ENCODE data around the gene ORM1. TPM values are rescaled to one million over a fixed set of nuclear protein-coding genes. Genes with fewer than 3 reads are reported as not detected.

The ORM1 gene
- total RNA-seq, 1 donor from 2014 or later, result not detected

DNA sequence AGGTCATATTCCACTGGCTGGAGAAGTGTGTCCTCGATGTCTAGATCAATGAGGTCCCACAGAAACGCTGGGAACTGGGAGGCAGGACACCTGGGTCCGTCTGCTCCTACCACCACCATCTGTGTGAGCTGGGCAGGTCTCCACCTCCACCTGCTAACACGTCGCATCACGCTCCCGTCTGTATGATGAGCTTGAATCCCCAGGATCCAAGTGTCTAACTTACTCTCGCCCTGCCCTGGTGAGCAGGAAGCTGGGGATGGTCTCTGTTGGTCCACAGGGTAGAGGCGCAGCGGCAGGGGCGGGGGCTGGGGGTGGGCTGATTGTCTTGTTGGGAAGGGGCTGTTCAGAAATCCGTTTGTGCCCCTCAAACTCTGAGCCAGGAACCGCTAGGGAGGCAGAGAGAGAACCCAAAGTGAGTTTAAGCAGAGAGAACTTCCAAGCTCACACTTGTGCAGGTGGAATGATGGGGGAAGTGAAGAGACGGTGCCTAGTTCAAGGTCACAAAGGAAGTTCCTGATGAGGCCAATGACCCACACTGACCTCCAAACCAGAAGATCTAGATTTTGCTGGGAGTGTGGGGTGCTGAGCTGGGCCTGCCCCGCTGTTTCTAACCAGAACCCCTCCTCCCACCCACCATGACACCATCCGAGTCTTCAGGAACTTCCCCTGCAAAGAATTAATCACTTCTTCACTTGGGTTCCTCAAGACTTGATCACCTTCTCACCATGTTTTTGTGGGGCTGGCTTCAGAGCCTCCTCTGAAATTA is 27.9 kb downstream of the ORM1 start:
- Histone ChIP-seq H3K4me3 (no peak overlapping the region), H3K36me3 (peaks cover 81% of the 10 kb centered on the region), H3K9me3 (replicated peaks) (no peaks in the 10 kb centered on the region), H3K27ac (replicated peaks) (no peak overlapping the region), H3K4me1 (peaks cover 10% of the 10 kb centered on the region), H3K27me3 (ENCODE audit: low read depth) (no peaks in the 10 kb centered on the region)
- TF ChIP-seq, protein P1, sequence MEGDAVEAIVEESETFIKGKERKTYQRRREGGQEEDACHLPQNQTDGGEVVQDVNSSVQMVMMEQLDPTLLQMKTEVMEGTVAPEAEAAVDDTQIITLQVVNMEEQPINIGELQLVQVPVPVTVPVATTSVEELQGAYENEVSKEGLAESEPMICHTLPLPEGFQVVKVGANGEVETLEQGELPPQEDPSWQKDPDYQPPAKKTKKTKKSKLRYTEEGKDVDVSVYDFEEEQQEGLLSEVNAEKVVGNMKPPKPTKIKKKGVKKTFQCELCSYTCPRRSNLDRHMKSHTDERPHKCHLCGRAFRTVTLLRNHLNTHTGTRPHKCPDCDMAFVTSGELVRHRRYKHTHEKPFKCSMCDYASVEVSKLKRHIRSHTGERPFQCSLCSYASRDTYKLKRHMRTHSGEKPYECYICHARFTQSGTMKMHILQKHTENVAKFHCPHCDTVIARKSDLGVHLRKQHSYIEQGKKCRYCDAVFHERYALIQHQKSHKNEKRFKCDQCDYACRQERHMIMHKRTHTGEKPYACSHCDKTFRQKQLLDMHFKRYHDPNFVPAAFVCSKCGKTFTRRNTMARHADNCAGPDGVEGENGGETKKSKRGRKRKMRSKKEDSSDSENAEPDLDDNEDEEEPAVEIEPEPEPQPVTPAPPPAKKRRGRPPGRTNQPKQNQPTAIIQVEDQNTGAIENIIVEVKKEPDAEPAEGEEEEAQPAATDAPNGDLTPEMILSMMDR (IDR thresholded peaks at IDR 0.05; ENCODE audit: borderline replicate concordance), result no peak
- DNase-seq, result no peak
- intact Hi-C loops (cut with micrococcal nuclease), result no loop called here

DNA sequence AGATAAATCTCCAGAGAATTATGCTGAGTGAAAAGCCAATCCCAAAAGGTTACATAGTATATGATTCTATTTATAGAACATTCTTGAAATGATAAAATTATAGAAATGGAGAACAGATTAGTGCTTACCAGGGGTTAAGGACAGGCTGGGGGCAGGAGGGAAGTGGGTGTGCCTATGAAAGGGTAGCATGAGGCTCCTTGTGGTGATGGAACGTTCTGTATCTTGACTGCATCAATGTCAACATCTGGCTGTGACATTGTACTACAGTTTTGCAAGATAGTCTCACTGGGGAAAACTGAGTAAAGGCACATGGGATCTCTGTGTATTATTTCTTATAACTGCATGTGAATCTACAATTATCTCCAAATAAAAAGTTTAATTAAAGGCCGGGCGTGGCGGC is 29.0 kb downstream of the ORM1 start:
- no peak overlapping the region for H3K27ac ChIP-seq (replicated peaks)
- DNase-seq, result no peak
- no peaks in the 10 kb centered on the region for H3K9me3 ChIP-seq (replicated peaks)
- H3K27me3 ChIP-seq (ENCODE audit: low read depth), result no peaks in the 10 kb centered on the region
- no peak overlapping the region for H3K4me3 ChIP-seq
- TF ChIP-seq, protein P1 (IDR thresholded peaks at IDR 0.05; ENCODE audit: borderline replicate concordance), result no peak
- H3K4me1 ChIP-seq, result peaks cover 10% of the 10 kb centered on the region
- H3K36me3 ChIP-seq, result peaks cover 81% of the 10 kb centered on the region
- intact Hi-C loops (cut with micrococcal nuclease), result no loop called here

DNA sequence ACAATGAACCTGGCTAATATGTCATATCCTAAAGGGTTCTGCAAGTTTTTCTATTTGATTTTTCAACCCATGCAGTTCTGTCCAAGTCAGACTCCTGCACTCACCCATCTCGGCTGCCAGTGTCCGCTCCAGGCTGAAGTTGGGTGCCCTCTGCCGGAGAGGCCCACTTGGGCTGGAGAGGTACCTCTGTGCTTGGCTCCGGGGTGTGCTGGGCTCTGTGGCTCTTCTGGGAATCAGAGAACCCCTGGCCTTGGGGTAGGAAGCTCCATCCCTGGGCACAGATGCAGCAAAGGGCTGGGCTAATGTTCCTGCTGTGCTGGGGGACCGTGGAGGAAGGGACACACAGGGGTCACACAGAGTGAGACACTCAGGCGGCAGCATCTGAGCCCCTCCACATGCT is 32.9 kb downstream of the ORM1 start:
- intact Hi-C loops (cut with micrococcal nuclease), result no loop called here
- Histone ChIP-seq H3K27me3 (ENCODE audit: low read depth) (no peaks in the 10 kb centered on the region), H3K4me3 (no peak overlapping the region), H3K36me3 (peaks cover 86% of the 10 kb centered on the region), H3K4me1 (no peaks in the 10 kb centered on the region), H3K9me3 (replicated peaks) (no peaks in the 10 kb centered on the region), H3K27ac (replicated peaks) (no peak overlapping the region)
- DNase-seq, result no peak
- TF ChIP-seq, protein P1 (IDR thresholded peaks at IDR 0.05; ENCODE audit: borderline replicate concordance), result no peak

DNA sequence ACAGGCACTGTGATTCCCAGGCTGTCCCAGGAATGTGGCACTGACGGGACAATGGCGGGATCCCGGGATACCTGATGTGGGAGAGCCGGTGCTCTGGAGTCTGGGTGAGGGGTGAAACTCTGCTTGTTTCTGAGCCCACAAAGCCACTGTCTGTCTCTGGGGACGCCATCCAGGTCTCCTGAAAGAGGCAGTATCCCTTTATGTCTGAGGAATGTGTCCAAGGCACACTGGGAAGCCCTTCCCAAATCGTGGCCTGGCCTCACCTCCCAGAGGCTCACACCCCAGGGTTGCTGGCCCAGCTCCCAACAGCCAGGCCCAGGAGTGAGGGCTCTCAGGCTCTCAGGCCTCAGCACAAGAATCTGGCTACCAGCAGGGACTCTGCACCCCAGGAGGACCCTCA is 33.9 kb downstream of the ORM1 start:
- no peaks in the 10 kb centered on the region for H3K27me3 ChIP-seq (ENCODE audit: low read depth)
- intact Hi-C loops (cut with micrococcal nuclease), result no loop called here
- H3K9me3 ChIP-seq (replicated peaks), result no peaks in the 10 kb centered on the region
- no peaks in the 10 kb centered on the region for H3K4me1 ChIP-seq
- no peak overlapping the region for H3K4me3 ChIP-seq
- no peak overlapping the region for H3K27ac ChIP-seq (replicated peaks)
- H3K36me3 ChIP-seq, result peaks cover 88% of the 10 kb centered on the region
- TF ChIP-seq, protein P1 (IDR thresholded peaks at IDR 0.05; ENCODE audit: borderline replicate concordance), result no peak
- no peak for DNase-seq

DNA sequence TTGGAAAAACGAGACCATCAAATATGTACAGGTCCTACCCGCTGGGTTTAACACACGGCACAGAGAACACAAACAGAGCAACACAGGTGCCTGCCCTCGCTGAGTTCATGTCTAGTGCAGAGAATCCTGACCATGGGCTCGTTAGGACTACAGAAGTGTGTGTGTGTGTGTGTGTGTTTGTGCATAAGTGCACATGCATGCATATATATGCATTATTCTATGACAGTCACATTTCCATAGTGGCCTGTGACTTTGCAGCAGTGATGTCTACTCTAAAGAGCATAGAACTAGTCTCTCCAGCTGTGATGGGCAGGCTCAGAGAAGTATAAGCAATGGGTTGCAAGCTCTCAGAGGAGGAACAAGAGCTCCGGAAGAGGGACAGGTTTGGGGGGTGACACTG is 34.5 kb downstream of the ORM1 start:
- peaks cover 88% of the 10 kb centered on the region for H3K36me3 ChIP-seq
- H3K27ac ChIP-seq (replicated peaks), result no peak overlapping the region
- H3K4me1 ChIP-seq, result no peaks in the 10 kb centered on the region
- H3K9me3 ChIP-seq (replicated peaks), result no peaks in the 10 kb centered on the region
- DNase-seq, result no peak
- TF ChIP-seq, protein P1 (IDR thresholded peaks at IDR 0.05; ENCODE audit: borderline replicate concordance), result no peak
- intact Hi-C loops (cut with micrococcal nuclease), result no loop called here
- H3K27me3 ChIP-seq (ENCODE audit: low read depth), result no peaks in the 10 kb centered on the region
- no peak overlapping the region for H3K4me3 ChIP-seq

Measured in left ventricle myocardium inferior (tissue), 1 donor.